AG04449 (cell line): ENCODE measurements around the gene RPS14.

ENCODE experiments used
- CTCF ChIA-PET: fragments of 350-600 bp; formaldehyde crosslinking; extraction: SDS; loops from one replicate; lab custom pipeline; 2021; ENCODE audit warnings: antibody characterized with exemption; lab: Yijun Ruan, JAX
- POLR2A ChIA-PET: fragments of 400-600, 350-600 bp; formaldehyde crosslinking; extraction: SDS; loops from one replicate; lab custom pipeline; 2020; ENCODE audit warnings: antibody characterized with exemption, inconsistent platforms; lab: Yijun Ruan, JAX
- DNase-seq: peaks from one replicate; pipeline ENCODE4 v3.0.0-alpha.2; 2010; ENCODE audit warnings: low read depth, low spot score
- H3K4me3 ChIP-seq: 2 replicates; pipeline ENCODE4 v1.5.1; 2011; ENCODE audit warnings: low read depth, mild to moderate bottlenecking, control low read depth, low read length
- CTCF ChIP-seq: IDR thresholded peaks from one replicate; pipeline ENCODE4 v1.5.1; 2011; ENCODE audit warnings: mild to moderate bottlenecking, moderate library complexity, low read length, control low read depth, inconsistent platforms; ENCODE audit not compliant: insufficient read depth; ENCODE audit errors: missing control alignments

The RPS14 gene

GRCh38 chr5:150399524-150400211 lies 49.9 kb downstream of the RPS14 start:
- H3K4me3 ChIP-seq: no peak overlapping the region
- no peak for DNase-seq
- POLR2A ChIA-PET: interaction anchor here (0.6 kb wide), 1 partner anchor 50 kb away, joined by 4 read pairs; the partner anchor contains the start of gene RPS14
- TF ChIP-seq CTCF: no peak
- CTCF ChIA-PET: interaction anchor here (0.8 to 1.6 kb wide), 3 partner anchors 10 to 128 kb away, joined by 3 to 5 read pairs (median 4); no protein-coding TSS in a partner anchor

- no peak for DNase-seq
- no peak overlapping the region for H3K4me3 ChIP-seq
- peak; percentile 7 for TF ChIP-seq CTCF
- ChIA-PET POLR2A (no interaction called here), CTCF (interaction anchor here (0.6 to 2.0 kb wide), 8 partner anchors 9 to 127 kb away, joined by 3 to 5 read pairs (median 3); no protein-coding TSS in a partner anchor)
Observed at GRCh38 chr5:150398722-150399523, 50.6 kb downstream of the RPS14 start.

GRCh38 chr5:150397782-150398721 lies 51.5 kb downstream of the RPS14 start:
- ChIA-PET CTCF (interaction anchor here (0.9 to 2.1 kb wide), 11 partner anchors 8 to 48 kb away, joined by 3 to 8 read pairs (median 3); no protein-coding TSS in a partner anchor), POLR2A (no interaction called here)
- no peak for TF ChIP-seq CTCF
- no peak overlapping the region for H3K4me3 ChIP-seq
- no peak for DNase-seq

GRCh38 chr5:150397146-150397781 lies 52.3 kb downstream of the RPS14 start:
- no peak for DNase-seq
- H3K4me3 ChIP-seq: no peak overlapping the region
- TF ChIP-seq CTCF: no peak
- POLR2A ChIA-PET: interaction anchor here (0.6 kb wide), 1 partner anchor 31 kb away, joined by 3 read pairs; no protein-coding TSS in a partner anchor
- CTCF ChIA-PET: interaction anchor here (0.8 to 2.1 kb wide), 10 partner anchors 8 to 563 kb away, joined by 3 to 8 read pairs (median 4); no protein-coding TSS in a partner anchor

- no peak for DNase-seq
- TF ChIP-seq CTCF: no peak
- no peak overlapping the region for H3K4me3 ChIP-seq
- POLR2A ChIA-PET: no interaction called here
- CTCF ChIA-PET: interaction anchor here (0.8 to 2.1 kb wide), 3 partner anchors 9 to 46 kb away, joined by 3 to 8 read pairs (median 6); no protein-coding TSS in a partner anchor
Observed at GRCh38 chr5:150396267-150396666, 53.3 kb downstream of the RPS14 start.
